PC-3 (cell line): Measurements from ENCODE around the gene OGFOD3.

Experiments
- EZH2 ChIP-seq: fragments of 300-600 bp; sonication (generic); IDR thresholded peaks from one replicate; pipeline ENCODE4 v1.6.1; 2017; ENCODE audit warnings: antibody characterized with exemption, mild to moderate bottlenecking, low read length; ENCODE audit not compliant: unreplicated experiment
- EZH2phosphoT487 ChIP-seq: fragments of 300-600 bp; sonication (generic); IDR thresholded peaks from 2 replicates; pipeline ENCODE4 v1.6.1; 2018; ENCODE audit warnings: mild to moderate bottlenecking, antibody characterized with exemption, low read length, borderline replicate concordance
- TF ChIP-seq, protein P1 (sequence below): fragments of 300-600 bp; sonication (generic); conservative IDR thresholded peaks from 2 replicates; pipeline ENCODE4 v1.5.1; 2017; ENCODE audit warnings: antibody characterized with exemption, low read depth, mild to moderate bottlenecking, low read length

GRCh38 chr17:82400830-82401229 is 17.6 kb downstream of the OGFOD3 start:
- TF ChIP-seq, protein P1, sequence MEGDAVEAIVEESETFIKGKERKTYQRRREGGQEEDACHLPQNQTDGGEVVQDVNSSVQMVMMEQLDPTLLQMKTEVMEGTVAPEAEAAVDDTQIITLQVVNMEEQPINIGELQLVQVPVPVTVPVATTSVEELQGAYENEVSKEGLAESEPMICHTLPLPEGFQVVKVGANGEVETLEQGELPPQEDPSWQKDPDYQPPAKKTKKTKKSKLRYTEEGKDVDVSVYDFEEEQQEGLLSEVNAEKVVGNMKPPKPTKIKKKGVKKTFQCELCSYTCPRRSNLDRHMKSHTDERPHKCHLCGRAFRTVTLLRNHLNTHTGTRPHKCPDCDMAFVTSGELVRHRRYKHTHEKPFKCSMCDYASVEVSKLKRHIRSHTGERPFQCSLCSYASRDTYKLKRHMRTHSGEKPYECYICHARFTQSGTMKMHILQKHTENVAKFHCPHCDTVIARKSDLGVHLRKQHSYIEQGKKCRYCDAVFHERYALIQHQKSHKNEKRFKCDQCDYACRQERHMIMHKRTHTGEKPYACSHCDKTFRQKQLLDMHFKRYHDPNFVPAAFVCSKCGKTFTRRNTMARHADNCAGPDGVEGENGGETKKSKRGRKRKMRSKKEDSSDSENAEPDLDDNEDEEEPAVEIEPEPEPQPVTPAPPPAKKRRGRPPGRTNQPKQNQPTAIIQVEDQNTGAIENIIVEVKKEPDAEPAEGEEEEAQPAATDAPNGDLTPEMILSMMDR: no peak
- TF ChIP-seq EZH2 (no peak), EZH2phosphoT487 (no peak)
